HepG2 (cell line): ENCODE measurements around the gene OPA3. TPM values are rescaled to one million over a fixed set of nuclear protein-coding genes. Genes with fewer than 3 reads are reported as not detected.

Experiments used
- YY1 ChIP-seq: IDR thresholded peaks from 2 replicates; pipeline ENCODE4 v1.6.1; 2011; ENCODE audit warnings: low read length, low read depth, moderate library complexity, mild to moderate bottlenecking; ENCODE audit not compliant: insufficient read depth, insufficient replicate concordance
- ZEB1 ChIP-seq: IDR thresholded peaks from 2 replicates; pipeline ENCODE4 v1.6.1; 2012; ENCODE audit warnings: mild to moderate bottlenecking, low read depth, inconsistent platforms; ENCODE audit not compliant: insufficient replicate concordance
- ZFP82 ChIP-seq: sonication (generic); formaldehyde crosslinking; IDR thresholded peaks from 2 replicates; pipeline ENCODE4 v1.5.1; 2020; ENCODE audit warnings: mild to moderate bottlenecking, missing genetic modification reagents, borderline replicate concordance
- ZNF441 ChIP-seq: sonication (generic); formaldehyde crosslinking; IDR thresholded peaks from 2 replicates; pipeline ENCODE4 v1.7.0; 2021; ENCODE audit warnings: missing genetic modification reagents, borderline replicate concordance
- polyA plus RNA-seq, 8 experiments: library from polyadenylated mRNA; depleted of rRNA in 3 of 8; stranded (reverse) in 7 of 8; unstranded in 1 of 8; fragments of >200 nt; fragmentation: Illumina TruSeq in 4 of 8; extraction: Trizol in 4 of 8; gene quantifications; 2 replicates each; pipeline versions ENCODE4 v1.2.1 to v1.2.3, GENCODE V29; 2011 to 2016; ENCODE audit warnings: low read depth in 4 of 8, missing spikeins in 1 of 8, mixed read lengths in 1 of 8; ENCODE audit not compliant: insufficient read depth in 1 of 8
- total RNA-seq, 5 experiments: library from RNA; depleted of rRNA; stranded (reverse); fragments of >200 nt; fragmentation: Illumina TruSeq; extraction: Trizol; gene quantifications; 2 replicates each; pipeline ENCODE4 v1.2.3, GENCODE V29; 2016; ENCODE audit warnings: low read depth in 1 of 5
- TF ChIP-seq, protein P1 (sequence below): sonication (generic); formaldehyde crosslinking; IDR thresholded peaks from 2 replicates; pipeline ENCODE4; 2020; ENCODE audit warnings: missing genetic modification reagents, mild to moderate bottlenecking, borderline replicate concordance
- TF ChIP-seq, protein P2 (sequence below): sonication (generic); formaldehyde crosslinking; IDR thresholded peaks from 2 replicates; pipeline ENCODE4 v1.5.0; 2020; ENCODE audit warnings: mild to moderate bottlenecking, missing genetic modification reagents, moderate library complexity
- TF ChIP-seq, protein P3 (sequence below): sonication (generic); formaldehyde crosslinking; IDR thresholded peaks from 2 replicates; pipeline ENCODE4 v1.4.0; 2020; ENCODE audit warnings: mild to moderate bottlenecking, missing genetic modification reagents
- TF ChIP-seq, protein P4 (sequence below): sonication (generic); formaldehyde crosslinking; IDR thresholded peaks from 2 replicates; pipeline ENCODE4 v1.5.1; 2020; ENCODE audit warnings: missing genetic modification reagents, mild to moderate bottlenecking, borderline replicate concordance
- TF ChIP-seq, protein P5 (sequence below), 2 experiments: sonication (generic) in 1 of 2; formaldehyde crosslinking in 1 of 2; IDR thresholded peaks; 2 replicates each; pipeline versions ENCODE4 v1.4.0 to v1.6.1; 2016 to 2020; ENCODE audit warnings: borderline replicate concordance in 1 of 2, low read depth in 1 of 2, mild to moderate bottlenecking in 1 of 2, missing genetic modification reagents in 1 of 2

Gene OPA3
- total and polyA plus RNA-seq, 2 of the 13 experiments (the other 11 are each of a cell fraction or from before 2014, with no cell fraction given), result 8.3 to 17.7 TPM

DNA sequence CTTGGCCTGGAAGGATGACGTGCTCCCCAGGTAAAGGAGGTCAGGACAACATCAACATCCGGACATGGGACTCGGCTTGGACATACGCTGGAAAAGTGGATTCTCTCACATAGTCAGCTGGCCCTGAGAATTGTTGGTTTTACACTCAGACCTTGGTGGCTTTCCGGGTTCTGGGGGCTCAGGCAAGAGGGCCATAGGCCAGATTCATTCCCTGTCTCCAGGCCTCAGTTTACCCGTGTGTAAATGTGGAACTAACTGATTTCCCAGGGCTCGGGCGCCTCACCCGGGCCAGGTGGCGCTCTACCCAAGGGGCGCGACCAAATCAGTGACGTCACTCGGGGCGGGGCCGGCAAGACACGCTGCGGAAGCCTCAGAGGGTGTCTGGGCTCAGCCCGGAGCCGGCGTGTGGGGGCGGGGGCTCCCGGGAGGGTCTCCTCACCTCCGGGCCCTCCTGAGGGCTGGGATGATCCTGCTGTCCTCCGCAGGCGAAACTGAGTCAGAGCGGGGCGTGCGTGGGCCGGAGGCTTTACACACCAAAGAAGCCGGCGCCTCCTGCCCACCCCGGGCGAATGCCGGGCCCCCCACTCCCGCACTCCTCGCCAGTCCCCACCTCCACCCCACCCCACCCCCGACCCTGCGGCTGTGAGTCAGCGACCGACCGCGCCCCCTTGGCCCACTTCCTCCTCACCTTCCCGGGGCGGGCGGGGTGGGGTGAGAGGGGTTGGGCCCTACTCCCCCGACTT lies 78.2 kb downstream of the OPA3 start (continued):
- TF ChIP-seq, protein P1, sequence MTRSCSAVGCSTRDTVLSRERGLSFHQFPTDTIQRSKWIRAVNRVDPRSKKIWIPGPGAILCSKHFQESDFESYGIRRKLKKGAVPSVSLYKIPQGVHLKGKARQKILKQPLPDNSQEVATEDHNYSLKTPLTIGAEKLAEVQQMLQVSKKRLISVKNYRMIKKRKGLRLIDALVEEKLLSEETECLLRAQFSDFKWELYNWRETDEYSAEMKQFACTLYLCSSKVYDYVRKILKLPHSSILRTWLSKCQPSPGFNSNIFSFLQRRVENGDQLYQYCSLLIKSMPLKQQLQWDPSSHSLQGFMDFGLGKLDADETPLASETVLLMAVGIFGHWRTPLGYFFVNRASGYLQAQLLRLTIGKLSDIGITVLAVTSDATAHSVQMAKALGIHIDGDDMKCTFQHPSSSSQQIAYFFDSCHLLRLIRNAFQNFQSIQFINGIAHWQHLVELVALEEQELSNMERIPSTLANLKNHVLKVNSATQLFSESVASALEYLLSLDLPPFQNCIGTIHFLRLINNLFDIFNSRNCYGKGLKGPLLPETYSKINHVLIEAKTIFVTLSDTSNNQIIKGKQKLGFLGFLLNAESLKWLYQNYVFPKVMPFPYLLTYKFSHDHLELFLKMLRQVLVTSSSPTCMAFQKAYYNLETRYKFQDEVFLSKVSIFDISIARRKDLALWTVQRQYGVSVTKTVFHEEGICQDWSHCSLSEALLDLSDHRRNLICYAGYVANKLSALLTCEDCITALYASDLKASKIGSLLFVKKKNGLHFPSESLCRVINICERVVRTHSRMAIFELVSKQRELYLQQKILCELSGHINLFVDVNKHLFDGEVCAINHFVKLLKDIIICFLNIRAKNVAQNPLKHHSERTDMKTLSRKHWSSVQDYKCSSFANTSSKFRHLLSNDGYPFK (CRISPR knock-in tag), result peak; percentile 35; the same call in 1 of the 2 replicates
- peak; percentile 68 for TF ChIP-seq ZEB1
- TF ChIP-seq, protein P2, sequence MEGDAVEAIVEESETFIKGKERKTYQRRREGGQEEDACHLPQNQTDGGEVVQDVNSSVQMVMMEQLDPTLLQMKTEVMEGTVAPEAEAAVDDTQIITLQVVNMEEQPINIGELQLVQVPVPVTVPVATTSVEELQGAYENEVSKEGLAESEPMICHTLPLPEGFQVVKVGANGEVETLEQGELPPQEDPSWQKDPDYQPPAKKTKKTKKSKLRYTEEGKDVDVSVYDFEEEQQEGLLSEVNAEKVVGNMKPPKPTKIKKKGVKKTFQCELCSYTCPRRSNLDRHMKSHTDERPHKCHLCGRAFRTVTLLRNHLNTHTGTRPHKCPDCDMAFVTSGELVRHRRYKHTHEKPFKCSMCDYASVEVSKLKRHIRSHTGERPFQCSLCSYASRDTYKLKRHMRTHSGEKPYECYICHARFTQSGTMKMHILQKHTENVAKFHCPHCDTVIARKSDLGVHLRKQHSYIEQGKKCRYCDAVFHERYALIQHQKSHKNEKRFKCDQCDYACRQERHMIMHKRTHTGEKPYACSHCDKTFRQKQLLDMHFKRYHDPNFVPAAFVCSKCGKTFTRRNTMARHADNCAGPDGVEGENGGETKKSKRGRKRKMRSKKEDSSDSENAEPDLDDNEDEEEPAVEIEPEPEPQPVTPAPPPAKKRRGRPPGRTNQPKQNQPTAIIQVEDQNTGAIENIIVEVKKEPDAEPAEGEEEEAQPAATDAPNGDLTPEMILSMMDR (CRISPR knock-in tag), result peak; percentile 90
- TF ChIP-seq, protein P3, sequence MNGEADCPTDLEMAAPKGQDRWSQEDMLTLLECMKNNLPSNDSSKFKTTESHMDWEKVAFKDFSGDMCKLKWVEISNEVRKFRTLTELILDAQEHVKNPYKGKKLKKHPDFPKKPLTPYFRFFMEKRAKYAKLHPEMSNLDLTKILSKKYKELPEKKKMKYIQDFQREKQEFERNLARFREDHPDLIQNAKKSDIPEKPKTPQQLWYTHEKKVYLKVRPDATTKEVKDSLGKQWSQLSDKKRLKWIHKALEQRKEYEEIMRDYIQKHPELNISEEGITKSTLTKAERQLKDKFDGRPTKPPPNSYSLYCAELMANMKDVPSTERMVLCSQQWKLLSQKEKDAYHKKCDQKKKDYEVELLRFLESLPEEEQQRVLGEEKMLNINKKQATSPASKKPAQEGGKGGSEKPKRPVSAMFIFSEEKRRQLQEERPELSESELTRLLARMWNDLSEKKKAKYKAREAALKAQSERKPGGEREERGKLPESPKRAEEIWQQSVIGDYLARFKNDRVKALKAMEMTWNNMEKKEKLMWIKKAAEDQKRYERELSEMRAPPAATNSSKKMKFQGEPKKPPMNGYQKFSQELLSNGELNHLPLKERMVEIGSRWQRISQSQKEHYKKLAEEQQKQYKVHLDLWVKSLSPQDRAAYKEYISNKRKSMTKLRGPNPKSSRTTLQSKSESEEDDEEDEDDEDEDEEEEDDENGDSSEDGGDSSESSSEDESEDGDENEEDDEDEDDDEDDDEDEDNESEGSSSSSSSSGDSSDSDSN (CRISPR knock-in tag), result peak; percentile 49; the same call in 1 of the 2 replicates
- no peak for TF ChIP-seq YY1
- peak; percentile 44; the same call in 1 of the 2 replicates for TF ChIP-seq ZNF441 (CRISPR knock-in tag)
- 0 out of 2 replicates have a peak, but pooled peaks have one; percentile 60 for TF ChIP-seq ZFP82 (CRISPR knock-in tag)
- TF ChIP-seq, protein P4, sequence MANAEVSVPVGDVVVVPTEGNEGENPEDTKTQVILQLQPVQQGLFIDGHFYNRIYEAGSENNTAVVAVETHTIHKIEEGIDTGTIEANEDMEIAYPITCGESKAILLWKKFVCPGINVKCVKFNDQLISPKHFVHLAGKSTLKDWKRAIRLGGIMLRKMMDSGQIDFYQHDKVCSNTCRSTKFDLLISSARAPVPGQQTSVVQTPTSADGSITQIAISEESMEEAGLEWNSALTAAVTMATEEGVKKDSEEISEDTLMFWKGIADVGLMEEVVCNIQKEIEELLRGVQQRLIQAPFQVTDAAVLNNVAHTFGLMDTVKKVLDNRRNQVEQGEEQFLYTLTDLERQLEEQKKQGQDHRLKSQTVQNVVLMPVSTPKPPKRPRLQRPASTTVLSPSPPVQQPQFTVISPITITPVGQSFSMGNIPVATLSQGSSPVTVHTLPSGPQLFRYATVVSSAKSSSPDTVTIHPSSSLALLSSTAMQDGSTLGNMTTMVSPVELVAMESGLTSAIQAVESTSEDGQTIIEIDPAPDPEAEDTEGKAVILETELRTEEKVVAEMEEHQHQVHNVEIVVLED (CRISPR knock-in tag), result peak; percentile 16; the same call in 1 of the 2 replicates
- TF ChIP-seq, protein P5, sequence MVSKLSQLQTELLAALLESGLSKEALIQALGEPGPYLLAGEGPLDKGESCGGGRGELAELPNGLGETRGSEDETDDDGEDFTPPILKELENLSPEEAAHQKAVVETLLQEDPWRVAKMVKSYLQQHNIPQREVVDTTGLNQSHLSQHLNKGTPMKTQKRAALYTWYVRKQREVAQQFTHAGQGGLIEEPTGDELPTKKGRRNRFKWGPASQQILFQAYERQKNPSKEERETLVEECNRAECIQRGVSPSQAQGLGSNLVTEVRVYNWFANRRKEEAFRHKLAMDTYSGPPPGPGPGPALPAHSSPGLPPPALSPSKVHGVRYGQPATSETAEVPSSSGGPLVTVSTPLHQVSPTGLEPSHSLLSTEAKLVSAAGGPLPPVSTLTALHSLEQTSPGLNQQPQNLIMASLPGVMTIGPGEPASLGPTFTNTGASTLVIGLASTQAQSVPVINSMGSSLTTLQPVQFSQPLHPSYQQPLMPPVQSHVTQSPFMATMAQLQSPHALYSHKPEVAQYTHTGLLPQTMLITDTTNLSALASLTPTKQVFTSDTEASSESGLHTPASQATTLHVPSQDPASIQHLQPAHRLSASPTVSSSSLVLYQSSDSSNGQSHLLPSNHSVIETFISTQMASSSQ (IDR thresholded peaks at IDR 0.05; ENCODE audit: low read depth), result no peak
- TF ChIP-seq, protein P5 (CRISPR knock-in tag; IDR thresholded peaks at IDR 0.05; ENCODE audit: borderline replicate concordance), result peak; percentile 8; the same call in 1 of the 2 replicates
